ENCODE measurements around the gene IL5. TPM values are rescaled to one million over a fixed set of nuclear protein-coding genes. Genes with fewer than 3 reads are reported as not detected.
"Not testable (repeated sequence)": the region's sequence is repeated elsewhere in the genome, so short reads cannot be mapped to it uniquely, and the experiment has no call there.

Gene IL5
- total RNA-seq, 1 donor from 2014 or later, result not detected

- no peak for DNase-seq (ENCODE audit: low read depth in 2 of 2)
Measured at GRCh38 chr5:132530946-132531345, 12.4 kb downstream of the IL5 start.

- DNase-seq (ENCODE audit: low read depth in 2 of 2), result peak in 1 of 2 donors; percentile 6
Measured at GRCh38 chr5:132528866-132529634, 14.3 kb downstream of the IL5 start.

DNA sequence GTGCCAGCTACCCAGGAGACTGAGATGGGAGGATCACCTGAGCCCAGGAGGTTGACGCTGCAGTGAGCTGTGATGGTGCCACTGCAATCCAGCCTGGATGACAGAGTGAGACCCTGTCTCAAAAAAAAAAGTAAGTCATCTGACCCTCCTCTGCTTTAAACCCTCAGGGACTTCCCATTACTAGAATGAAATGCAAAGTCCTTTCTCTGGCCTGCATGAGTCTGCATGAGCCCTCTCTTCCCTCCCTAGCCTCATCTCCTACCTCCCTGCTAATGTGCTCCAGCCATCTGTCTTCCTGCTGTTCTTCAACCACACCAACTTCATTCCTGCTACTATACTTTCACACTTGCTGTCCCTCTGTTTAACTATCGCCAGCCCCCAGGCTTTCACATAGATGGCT, 15.3 kb downstream of the IL5 start:
- no peak for DNase-seq (ENCODE audit: low read depth in 2 of 2)

DNA sequence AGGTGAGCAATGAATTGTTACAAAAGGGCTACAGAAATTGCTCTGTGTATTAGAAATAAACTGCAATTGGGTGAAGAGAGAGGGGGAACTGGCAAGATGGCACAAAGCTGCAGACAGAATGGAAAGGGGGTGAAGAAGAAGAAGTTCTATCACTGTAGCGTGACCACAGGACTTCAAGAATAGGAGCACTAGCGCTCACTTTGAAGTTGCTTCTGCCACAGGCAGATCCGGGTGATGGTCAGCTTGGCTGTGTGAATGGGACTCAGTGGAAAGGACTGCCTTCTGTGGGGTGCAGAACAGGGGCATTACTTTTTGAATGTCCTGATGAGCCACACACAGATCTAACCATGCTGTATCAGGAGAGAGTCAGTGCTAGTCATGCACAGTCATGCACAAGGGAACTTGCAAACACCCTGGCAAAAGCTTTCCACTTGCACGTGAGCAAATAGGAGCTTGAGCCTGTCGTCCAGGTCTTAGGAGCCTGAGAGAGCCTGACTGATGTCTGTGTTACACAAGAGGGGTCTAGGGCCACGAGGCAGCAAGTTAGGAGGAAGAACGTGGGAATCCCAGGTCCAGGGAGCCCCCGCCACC, 16.3 kb downstream of the IL5 start:
- DNase-seq (ENCODE audit: low read depth in 2 of 2), result no peak

DNA sequence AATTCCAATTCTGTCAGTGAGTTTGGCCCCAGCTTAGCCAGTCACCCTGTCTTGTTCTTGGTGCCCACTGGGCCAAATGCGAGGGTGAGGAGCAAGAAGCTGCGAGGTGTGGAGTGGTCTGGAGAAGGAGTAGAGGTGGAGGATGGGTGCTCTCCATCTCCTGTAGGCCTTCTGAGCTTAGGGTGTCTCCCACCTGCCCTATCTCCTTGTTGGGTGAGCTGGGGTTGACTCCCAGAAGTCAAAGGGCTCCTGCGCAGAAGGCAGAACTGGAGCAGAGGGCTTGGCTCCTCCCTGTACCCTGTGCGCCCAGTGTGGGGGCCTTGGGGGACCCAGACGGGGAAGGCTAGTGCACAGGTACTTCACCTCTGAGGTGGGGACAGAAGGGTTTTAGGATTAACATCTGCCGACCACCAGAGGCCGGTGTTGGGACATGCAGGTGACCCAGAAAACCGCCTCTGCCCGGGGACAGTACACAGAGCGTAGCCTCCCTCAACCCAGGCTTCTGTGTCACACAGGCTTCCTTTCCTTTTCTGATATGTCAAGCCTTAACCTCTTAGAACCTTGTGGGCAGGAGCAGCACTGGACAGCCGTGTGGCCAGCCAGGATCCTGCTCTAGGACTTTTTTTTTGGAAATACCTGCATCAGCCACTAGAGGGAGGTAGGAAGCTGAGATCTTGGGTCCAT, 16.9 kb downstream of the IL5 start:
- DNase-seq (ENCODE audit: low read depth in 2 of 2), result peak; percentile 63 to 65

DNA sequence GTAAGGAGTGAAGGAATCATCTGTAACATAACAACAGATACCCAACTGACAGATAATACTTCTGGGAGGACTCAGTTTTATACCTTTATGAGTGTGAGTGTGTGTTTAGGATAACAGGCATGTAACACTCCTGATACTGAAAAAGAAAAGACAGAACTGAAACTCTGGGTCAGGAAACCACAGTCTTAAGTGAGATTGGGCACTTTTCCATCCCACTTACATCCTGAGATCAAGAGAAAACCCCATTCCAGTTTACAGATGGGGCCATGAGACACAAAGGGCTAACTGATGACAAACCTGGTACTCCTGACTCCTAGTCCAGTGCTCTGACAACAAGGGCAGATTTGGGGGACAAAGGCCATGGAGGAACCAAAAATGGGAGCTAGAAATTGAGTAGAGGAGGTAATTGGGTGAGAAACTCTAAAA, 18.0 kb downstream of the IL5 start:
- DNase-seq (ENCODE audit: low read depth in 2 of 2), result no peak

- not testable (repeated sequence) for DNase-seq (ENCODE audit: low read depth in 2 of 2)
Measured at GRCh38 chr5:132524877-132525276, 18.4 kb downstream of the IL5 start.

DNA sequence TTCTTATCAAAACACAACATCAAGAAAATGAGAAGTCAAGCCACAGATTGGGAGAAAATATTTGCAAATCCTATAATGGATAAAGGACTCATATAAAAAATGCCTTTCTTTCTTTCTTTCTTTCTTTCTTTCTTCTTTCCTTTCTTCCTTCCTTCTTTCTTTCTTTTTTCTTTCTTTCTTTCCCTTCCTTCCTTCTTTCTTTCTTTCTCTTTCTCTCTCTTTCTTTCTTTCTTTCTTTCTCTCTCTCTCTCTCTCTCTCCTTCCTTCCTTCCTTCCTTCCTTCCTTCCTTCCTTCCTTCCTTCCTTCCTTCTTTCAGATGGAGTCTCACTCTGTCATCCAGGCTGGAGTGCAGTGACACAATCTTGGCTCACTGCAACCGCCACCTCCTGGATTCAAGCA, 21.3 kb downstream of the IL5 start:
- not testable (repeated sequence) for DNase-seq (ENCODE audit: low read depth in 2 of 2)

GRCh38 chr5:132513618-132514336, 29.5 kb downstream of the IL5 start:
- not testable (repeated sequence) for DNase-seq (ENCODE audit: low read depth in 2 of 2)

DNA sequence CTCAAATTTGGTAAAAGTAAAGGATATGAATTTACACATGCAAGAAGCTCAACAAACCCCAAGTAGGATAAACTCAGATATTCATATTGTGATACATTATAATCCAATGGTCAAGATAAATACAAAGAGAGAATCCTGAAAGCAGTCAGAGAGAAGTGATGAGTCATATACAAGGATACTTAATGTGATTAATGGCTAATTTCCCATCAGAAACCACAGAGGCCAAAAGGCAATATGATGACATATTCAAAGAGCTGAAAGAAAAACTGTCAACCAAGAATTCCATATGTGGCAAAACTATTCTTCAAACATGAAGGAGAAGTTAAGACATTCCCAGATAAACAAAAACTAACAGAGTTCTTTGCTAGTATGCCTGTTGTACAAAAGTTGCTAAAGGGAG, 33.2 kb downstream of the IL5 start:
- DNase-seq (ENCODE audit: low read depth in 2 of 2), result peak in 1 of 2 donors; percentile 93

DNA sequence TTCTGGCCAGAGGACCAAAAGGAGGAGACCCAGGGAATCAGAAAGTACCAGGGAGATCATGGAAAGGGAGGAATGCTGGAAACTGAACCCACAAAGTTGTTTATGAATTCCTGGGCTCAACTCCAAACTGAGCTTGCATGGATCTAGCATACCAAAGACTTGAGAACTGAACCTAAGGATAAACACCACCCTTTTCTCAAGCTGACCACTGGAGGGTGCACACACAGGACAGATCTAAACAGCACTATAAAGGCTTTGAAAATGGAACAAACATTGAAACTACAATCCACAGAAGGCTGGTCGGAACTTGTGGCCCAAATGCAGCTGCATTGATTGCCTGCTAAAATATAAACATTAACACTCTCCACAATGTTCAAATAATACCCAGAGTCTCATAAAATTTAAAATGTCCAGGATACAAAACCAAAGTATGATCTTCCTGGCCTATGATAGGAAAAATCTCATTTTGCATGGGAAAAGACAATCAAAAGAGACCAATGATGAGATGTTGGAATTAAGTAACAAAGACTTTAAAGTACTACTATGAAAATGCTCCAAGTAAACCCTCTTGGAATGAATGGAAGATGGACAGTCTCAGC, 37.1 kb downstream of the IL5 start:
- peak; percentile 41 to 85 for DNase-seq (ENCODE audit: low read depth in 2 of 2)

- DNase-seq (ENCODE audit: low read depth in 2 of 2), result no peak
Measured at GRCh38 chr5:132505641-132506040, 37.7 kb downstream of the IL5 start.

DNA sequence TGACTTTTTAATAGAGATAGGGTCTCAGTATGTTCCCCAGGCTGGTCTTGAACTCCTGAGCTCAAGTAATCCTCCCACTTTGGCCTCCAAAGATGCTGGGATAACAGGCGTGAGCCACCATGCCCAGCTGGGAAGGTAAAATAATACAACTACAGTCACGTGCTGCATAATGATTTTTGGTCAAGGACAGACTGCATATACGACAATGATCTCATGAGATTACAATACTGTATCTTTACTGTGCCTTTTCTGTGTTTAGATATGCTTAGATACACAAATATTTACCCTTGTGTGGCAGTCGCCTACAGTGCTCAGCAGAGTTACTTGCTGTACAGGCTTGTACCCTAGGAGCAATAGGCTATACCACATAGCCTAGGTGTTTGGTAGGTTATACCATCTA, 38.6 kb downstream of the IL5 start:
- no peak for DNase-seq (ENCODE audit: low read depth in 2 of 2)

GRCh38 chr5:132503244-132503643, 40.1 kb downstream of the IL5 start:
- DNase-seq (ENCODE audit: low read depth in 2 of 2), result no peak

GRCh38 chr5:132501961-132502931, 41.1 kb downstream of the IL5 start:
- peak in 1 of 2 donors; percentile 68 for DNase-seq (ENCODE audit: low read depth in 2 of 2)

DNA sequence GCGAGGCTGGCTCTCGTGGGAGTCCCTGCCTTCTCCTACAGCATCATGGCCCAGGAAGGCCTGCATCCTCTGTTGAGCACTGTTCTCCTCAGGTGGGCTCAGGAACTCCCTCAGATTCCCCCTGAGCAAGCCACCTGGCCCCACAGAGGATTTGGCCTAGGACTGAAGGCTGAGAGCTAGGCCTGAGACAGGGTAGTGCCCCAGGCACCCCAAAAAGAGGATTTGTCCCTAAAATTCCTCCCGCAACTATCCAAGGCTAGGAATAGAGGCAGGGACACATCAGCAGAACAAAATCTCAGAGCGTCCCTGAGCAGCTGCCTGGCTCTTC, 41.7 kb downstream of the IL5 start:
- DNase-seq (ENCODE audit: low read depth in 2 of 2), result no peak

- peak; percentile 69 to 80 for DNase-seq (ENCODE audit: low read depth in 2 of 2)
Measured at GRCh38 chr5:132500931-132501628, 42.2 kb downstream of the IL5 start.

DNA sequence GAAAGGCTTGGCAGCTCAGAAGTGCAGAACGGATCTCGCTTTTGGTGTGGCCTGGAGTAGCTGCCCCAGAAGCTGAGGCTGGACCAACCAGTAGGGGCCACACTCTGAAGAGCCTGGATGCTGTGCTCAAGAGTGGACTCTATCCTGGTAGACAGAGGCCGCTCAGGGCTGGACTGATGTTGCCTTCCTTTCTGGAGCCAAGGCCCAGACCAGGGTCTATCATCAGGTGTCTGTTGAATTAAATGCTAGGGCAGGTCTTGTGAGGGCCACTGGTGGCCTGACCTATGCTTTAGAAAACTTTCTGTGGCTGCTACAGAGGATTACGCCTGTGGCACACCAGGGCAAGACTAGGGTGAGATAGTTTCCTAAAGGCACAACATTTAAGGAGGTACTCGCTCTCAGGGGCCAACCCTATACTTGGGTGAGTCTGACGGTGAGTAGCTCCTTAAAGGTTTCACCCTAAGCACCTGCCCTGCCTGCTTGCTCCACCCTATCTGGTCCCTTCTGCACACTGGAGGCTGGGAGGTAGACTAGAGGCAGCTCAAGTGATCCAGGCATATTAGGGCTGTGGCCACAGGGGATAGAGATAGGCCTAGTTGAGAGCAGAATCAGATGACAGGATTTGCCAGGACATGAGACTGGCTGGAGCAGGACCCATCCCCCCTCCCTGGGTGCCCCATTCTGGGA, 42.9 kb downstream of the IL5 start:
- DNase-seq (ENCODE audit: low read depth in 2 of 2), result no peak

Data from lung microvascular endothelial cell (primary cell).